HG02981 (cell line): ENCODE results near the gene MINDY4.

Source experiments
- ATAC-seq: cut with Tn5 transposase; IDR thresholded peaks from one replicate; pipeline ENCODE4 v1.9.1; 2021; ENCODE audit warnings: mild to moderate bottlenecking, moderate library complexity; ENCODE audit not compliant: unreplicated experiment

MINDY4 gene

GRCh38 chr7:30941582-30942323, 170.5 kb downstream of the MINDY4 start:
- ATAC-seq: no peak
